ENCODE measurements around the gene ACTL6B. TPM values are rescaled to one million over a fixed set of nuclear protein-coding genes. Genes with fewer than 3 reads are reported as not detected.

The ACTL6B gene
- total and polyA plus RNA-seq, 9 of the 15 experiments (the other 6 are each of a cell fraction or from before 2014, with no cell fraction given): not detected

GRCh38 chr7:100692578-100692961 lies 36.3 kb upstream of the ACTL6B start (continued):
- TF ChIP-seq LCOR (CRISPR knock-in tag; IDR thresholded peaks at IDR 0.05) (no peak), PREB (CRISPR knock-in tag; IDR thresholded peaks at IDR 0.05) (no peak), ZNF274 (IDR thresholded peaks at IDR 0.05; ENCODE audit: borderline replicate concordance, low read depth, low read length) (no peak), NKRF (IDR thresholded peaks at IDR 0.05; ENCODE audit: borderline replicate concordance) (0 out of 2 replicates have a peak, but pooled peaks have one; percentile 34), RBM22 (IDR thresholded peaks at IDR 0.05; ENCODE audit: low read depth, low read length, poor library complexity, severe bottlenecking) (no peak), ILK (tag; IDR thresholded peaks at IDR 0.05; ENCODE audit: borderline replicate concordance, low read depth) (no peak), NCOA1 (IDR thresholded peaks at IDR 0.05; ENCODE audit: low read depth) (no peak), UBTF (IDR thresholded peaks at IDR 0.05; ENCODE audit: borderline replicate concordance in 1 of 2, low read depth in 2 of 2, low read length in 2 of 2) (0 out of 4 replicates have a peak, but pooled peaks of 1 of the 2 experiments have one; percentile 40), MNT (conservative IDR thresholded peaks at IDR 0.05) (peak; percentile 44 to 52), MCM5 (IDR thresholded peaks at IDR 0.05; ENCODE audit: low read depth) (no peak), SREBF2 (CRISPR knock-in tag; IDR thresholded peaks at IDR 0.05) (no peak), HDAC2 (IDR thresholded peaks at IDR 0.05) (no peak), MEIS2 (IDR thresholded peaks at IDR 0.05; ENCODE audit: partially characterized antibody) (no peak), SOX6 (IDR thresholded peaks at IDR 0.05) (no peak), NFE2L1 (tag; IDR thresholded peaks at IDR 0.05; ENCODE audit: borderline replicate concordance, low read depth) (no peak), NONO (IDR thresholded peaks at IDR 0.05; ENCODE audit: low read depth in 2 of 2, low read length in 1 of 2) (no peak), FOXM1 (IDR thresholded peaks at IDR 0.05; ENCODE audit: low read depth) (no peak), FOXM1 (CRISPR knock-in tag; IDR thresholded peaks at IDR 0.05; ENCODE audit: low read depth) (no peak)

Data from K562 (cell line).